HEK293T (cell line): Measurements from ENCODE around the gene CORT.

Experiments
- BHLHE40 ChIP-seq: fragments of 450-650 bp; IDR thresholded peaks from 2 replicates; pipeline ENCODE4 v1.6.1; 2016; ENCODE audit warnings: mild to moderate bottlenecking, moderate library complexity, borderline replicate concordance
- CTBP1 ChIP-seq: fragments of 450-650 bp; IDR thresholded peaks from 2 replicates; pipeline ENCODE4 v1.6.1; 2016; ENCODE audit warnings: borderline replicate concordance
- ELF4 ChIP-seq: fragments of 450-650 bp; IDR thresholded peaks from 2 replicates; pipeline ENCODE4 v1.6.1; 2017; ENCODE audit warnings: antibody characterized with exemption
- FOXA1 ChIP-seq: fragments of 450-650 bp; IDR thresholded peaks from 2 replicates; pipeline ENCODE4 v1.6.1; 2016; ENCODE audit warnings: mild to moderate bottlenecking
- FOXK2 ChIP-seq: fragments of 450-650 bp; IDR thresholded peaks from 2 replicates; pipeline ENCODE4 v1.6.1; 2016; ENCODE audit warnings: mild to moderate bottlenecking
- FOXM1 ChIP-seq: fragments of 450-650 bp; IDR thresholded peaks from 2 replicates; pipeline ENCODE4 v1.6.1; 2017; ENCODE audit warnings: mild to moderate bottlenecking, borderline replicate concordance
- LEF1 ChIP-seq: fragments of 450-650 bp; IDR thresholded peaks from 2 replicates; pipeline ENCODE4 v1.6.1; 2017; ENCODE audit warnings: mild to moderate bottlenecking, borderline replicate concordance
- PKNOX1 ChIP-seq: fragments of 450-650 bp; IDR thresholded peaks from 2 replicates; pipeline ENCODE4 v1.6.1; 2016
- TARDBP ChIP-seq: fragments of 450-650 bp; IDR thresholded peaks from 2 replicates; pipeline ENCODE4 v1.6.1; 2016
- ZNF384 ChIP-seq: fragments of 450-650 bp; IDR thresholded peaks from 2 replicates; pipeline ENCODE4 v1.6.1; 2016

- TF ChIP-seq CTBP1: no peak
- TF ChIP-seq TARDBP: no peak
- TF ChIP-seq FOXM1: no peak
- TF ChIP-seq FOXA1: no peak
- TF ChIP-seq BHLHE40: no peak
- no peak for TF ChIP-seq ELF4
- no peak for TF ChIP-seq LEF1
- TF ChIP-seq ZNF384: no peak
- no peak for TF ChIP-seq FOXK2
- no peak for TF ChIP-seq PKNOX1
Observed at GRCh38 chr1:10424651-10425050, 25.2 kb upstream of the CORT start.
